ENCODE measurements around the gene EDC4. TPM values are rescaled to one million over a fixed set of nuclear protein-coding genes. Genes with fewer than 3 reads are reported as not detected.
A peak's percentile ranks its signal among the peaks of the same experiment; 100 is the strongest.

Gene EDC4
- total RNA-seq, 1 donor: 47.4 TPM

- TF ChIP-seq, protein P1, sequence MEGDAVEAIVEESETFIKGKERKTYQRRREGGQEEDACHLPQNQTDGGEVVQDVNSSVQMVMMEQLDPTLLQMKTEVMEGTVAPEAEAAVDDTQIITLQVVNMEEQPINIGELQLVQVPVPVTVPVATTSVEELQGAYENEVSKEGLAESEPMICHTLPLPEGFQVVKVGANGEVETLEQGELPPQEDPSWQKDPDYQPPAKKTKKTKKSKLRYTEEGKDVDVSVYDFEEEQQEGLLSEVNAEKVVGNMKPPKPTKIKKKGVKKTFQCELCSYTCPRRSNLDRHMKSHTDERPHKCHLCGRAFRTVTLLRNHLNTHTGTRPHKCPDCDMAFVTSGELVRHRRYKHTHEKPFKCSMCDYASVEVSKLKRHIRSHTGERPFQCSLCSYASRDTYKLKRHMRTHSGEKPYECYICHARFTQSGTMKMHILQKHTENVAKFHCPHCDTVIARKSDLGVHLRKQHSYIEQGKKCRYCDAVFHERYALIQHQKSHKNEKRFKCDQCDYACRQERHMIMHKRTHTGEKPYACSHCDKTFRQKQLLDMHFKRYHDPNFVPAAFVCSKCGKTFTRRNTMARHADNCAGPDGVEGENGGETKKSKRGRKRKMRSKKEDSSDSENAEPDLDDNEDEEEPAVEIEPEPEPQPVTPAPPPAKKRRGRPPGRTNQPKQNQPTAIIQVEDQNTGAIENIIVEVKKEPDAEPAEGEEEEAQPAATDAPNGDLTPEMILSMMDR (IDR thresholded peaks at IDR 0.05; ENCODE audit: insufficient read depth, low read length): peak; percentile 37
- peak; percentile 54 for DNase-seq (ENCODE audit: low read depth)
- H3K4me3 ChIP-seq (ENCODE audit: low read depth, low read length): peak overlapping the region; percentile 80
Measured at GRCh38 chr16:67842509-67843342, 30.1 kb upstream of the EDC4 start.

- peak overlapping the region; percentile 80 for H3K4me3 ChIP-seq (ENCODE audit: low read depth, low read length)
- TF ChIP-seq, protein P1 (IDR thresholded peaks at IDR 0.05; ENCODE audit: insufficient read depth, low read length): no peak
- DNase-seq (ENCODE audit: low read depth): no peak
Measured at GRCh38 chr16:67843343-67843765, 29.5 kb upstream of the EDC4 start.

GRCh38 chr16:67844497-67844896, 28.4 kb upstream of the EDC4 start:
- TF ChIP-seq, protein P1 (IDR thresholded peaks at IDR 0.05; ENCODE audit: insufficient read depth, low read length): peak; percentile 55
- peak; percentile 47 for DNase-seq (ENCODE audit: low read depth)
- H3K4me3 ChIP-seq (ENCODE audit: low read depth, low read length): peak overlapping the region; percentile 7

DNA sequence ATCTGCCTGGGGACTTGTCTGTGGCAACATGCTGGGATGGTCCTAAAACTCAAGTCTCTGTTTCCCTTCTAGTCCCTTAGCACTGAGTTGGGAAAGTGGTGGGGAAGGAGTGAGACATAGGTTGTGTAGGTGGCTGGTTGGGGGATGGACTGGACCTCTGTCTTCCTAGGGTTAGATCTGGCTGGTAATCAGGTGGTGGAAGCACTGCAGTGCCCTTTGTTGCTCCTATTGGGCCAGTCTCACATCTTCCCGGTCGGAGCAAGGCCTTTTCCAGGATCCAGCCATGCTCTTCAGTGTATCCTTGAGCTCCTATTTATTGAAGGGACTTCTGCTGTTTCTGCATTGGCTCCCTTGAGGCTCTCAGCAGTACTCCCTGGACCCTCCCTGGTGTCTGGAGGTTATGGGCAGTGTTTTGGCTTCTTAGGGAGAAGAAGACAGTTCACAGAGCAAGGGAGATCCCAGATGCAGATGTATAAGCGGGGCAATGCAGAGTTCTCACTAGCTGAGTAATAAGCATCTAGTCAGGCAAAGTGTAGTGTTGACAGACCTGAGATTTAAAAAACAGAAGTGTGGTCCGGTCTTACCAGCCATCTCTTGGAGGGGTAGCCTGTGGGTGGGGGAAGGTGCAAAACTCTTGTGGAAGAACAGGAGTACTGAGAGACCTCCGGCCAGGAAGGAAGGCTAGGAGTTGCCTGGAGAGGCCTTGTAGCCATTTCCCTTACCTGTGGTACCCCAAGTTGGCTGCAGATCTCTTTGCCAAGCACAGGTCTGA, 27.4 kb upstream of the EDC4 start:
- TF ChIP-seq, protein P1 (IDR thresholded peaks at IDR 0.05; ENCODE audit: insufficient read depth, low read length): no peak
- H3K4me3 ChIP-seq (ENCODE audit: low read depth, low read length): peak overlapping the region; percentile 83
- DNase-seq (ENCODE audit: low read depth): no peak

- TF ChIP-seq, protein P1 (IDR thresholded peaks at IDR 0.05; ENCODE audit: insufficient read depth, low read length): no peak
- peak overlapping the region; percentile 83 for H3K4me3 ChIP-seq (ENCODE audit: low read depth, low read length)
- DNase-seq (ENCODE audit: low read depth): no peak
Measured at GRCh38 chr16:67846063-67846319, 26.9 kb upstream of the EDC4 start.

GRCh38 chr16:67846320-67847063, 26.4 kb upstream of the EDC4 start, which contains the start of gene NUTF2:
Gene NUTF2, plus strand, starts transcription at chr16:67846933. Its CDS starts 18,198 bp downstream, at chr16:67865131.
- peak; percentile 86 for DNase-seq (ENCODE audit: low read depth)

More at GRCh38 chr16:67846320-67847063, 26.4 kb upstream of the EDC4 start, which contains the start of gene NUTF2:
- H3K4me3 ChIP-seq (ENCODE audit: low read depth, low read length): peak within 1 kb of the TSS; percentile 83
- TF ChIP-seq, protein P1 (IDR thresholded peaks at IDR 0.05; ENCODE audit: insufficient read depth, low read length): no peak
